GM19438 (cell line): ENCODE data around the gene IGSF9B.

Experiments
- ATAC-seq: cut with Tn5 transposase; IDR thresholded peaks from one replicate; pipeline ENCODE4 v1.9.1; 2021; ENCODE audit warnings: low read depth; ENCODE audit not compliant: unreplicated experiment

The IGSF9B gene

DNA sequence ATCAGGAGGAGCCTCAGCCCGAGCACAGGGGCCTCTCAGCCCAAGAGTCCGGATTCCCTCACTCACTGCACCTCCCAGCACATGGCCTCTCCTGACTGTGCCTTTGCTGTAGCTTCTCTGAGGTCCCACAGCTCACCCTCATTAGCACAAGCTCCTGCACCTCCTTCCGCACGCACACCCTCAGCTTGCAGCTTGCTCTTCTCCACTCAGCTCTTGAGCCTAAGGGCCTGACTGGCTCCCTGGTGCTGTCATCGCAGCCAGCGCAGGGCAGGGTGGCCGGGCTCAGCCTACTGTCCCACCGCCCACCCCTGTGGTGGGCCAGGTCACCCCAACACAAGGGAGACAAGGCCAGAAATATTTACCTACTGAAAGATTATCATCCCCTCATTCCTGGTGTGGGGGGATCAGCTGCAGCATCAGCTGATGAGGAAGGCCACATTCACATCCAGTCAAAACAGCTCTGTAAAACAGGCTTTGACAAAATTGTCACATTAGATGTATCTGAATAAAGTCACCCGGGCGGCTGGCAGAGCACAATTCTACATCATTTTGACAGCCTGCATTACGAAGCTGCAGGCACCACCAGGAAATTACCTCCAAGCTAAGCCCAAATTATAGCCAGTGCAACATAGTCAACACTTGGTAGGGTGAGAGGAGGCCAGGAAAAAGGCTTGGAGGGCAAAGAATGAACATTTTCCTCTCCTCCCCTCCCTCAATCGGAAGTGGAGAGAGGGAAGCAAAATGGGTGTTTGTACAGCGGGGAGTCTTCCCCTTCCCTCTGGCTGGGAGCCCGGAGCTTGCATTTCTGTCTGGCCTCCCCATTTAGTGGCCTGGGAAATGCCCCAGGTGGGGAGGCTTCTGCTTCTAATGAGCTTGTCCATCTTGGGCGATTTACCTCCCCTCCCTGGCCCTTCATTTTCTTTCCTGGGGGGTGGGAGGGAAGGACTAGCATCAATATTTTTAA lies 29.5 kb upstream of the IGSF9B start:
- no peak for ATAC-seq

DNA sequence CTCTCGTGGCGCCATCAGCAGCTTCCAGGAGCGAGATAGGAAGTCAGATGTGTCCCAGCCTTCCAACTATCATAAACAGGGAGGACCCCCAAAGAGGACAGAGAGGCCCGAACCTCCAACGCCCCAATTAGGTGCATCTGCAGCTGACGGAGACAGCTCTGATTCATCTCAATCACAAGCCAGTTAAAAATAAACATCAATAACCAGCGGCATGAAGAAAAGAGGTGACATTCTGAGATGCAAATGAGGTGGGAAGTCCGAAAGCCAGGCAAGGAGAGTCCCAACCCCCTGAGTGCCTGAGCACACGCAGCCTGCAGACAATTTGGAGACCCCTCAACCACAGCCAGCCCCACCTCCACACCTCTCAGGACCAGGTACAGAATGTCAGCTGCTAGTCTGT lies 28.1 kb upstream of the IGSF9B start:
- ATAC-seq, result no peak

GRCh38 chr11:133983660-133984316 lies 27.0 kb upstream of the IGSF9B start:
- no peak for ATAC-seq

GRCh38 chr11:133982876-133983275 lies 26.1 kb upstream of the IGSF9B start:
- no peak for ATAC-seq

DNA sequence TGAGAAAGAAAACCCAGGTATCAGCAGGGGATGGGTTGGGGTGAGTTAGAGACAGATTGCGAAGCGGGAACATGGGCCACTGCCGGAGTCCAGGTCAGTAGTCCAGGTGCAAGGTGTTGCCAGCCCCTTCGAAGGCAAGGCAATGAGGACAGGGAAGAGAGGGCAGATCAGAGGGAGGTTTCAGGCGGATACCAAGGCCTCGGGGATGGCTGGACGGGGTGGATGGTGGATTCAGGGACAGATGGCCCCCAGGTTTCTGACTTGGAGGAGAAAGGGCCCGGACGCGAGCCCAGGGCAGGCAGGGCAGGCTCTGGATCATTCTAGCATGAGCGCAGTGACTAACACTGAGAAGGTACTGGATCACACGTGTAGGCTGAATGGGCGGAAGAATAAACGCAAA lies 25.4 kb upstream of the IGSF9B start:
- no peak for ATAC-seq

DNA sequence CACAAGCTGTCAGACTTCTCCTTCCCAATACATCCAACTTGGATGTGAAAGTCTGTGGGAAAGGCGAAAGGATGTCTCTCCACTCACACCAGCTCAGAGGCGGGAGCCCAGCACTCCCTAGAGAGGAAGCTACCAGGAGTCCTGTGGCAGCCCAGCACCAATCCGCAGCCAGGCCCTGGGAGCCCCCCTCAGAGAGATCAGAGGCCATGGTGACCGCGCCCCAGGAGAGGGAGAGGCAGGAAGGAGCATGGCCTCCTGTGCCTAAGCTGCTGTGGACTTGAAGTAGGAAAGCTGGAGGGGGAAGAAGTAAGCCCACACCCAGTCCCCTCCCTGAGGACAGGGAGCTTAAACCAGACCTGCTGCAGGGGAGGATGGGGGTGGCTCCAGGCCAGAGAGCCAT lies 24.4 kb upstream of the IGSF9B start:
- ATAC-seq, result no peak

GRCh38 chr11:133980665-133981064 lies 23.9 kb upstream of the IGSF9B start:
- ATAC-seq, result no peak

- no peak for ATAC-seq
Measured at GRCh38 chr11:133978794-133979193, 22.0 kb upstream of the IGSF9B start.

GRCh38 chr11:133977067-133977677 lies 20.4 kb upstream of the IGSF9B start:
- ATAC-seq, result peak; percentile 98

- no peak for ATAC-seq
Measured at GRCh38 chr11:133975488-133975849, 18.7 kb upstream of the IGSF9B start.

DNA sequence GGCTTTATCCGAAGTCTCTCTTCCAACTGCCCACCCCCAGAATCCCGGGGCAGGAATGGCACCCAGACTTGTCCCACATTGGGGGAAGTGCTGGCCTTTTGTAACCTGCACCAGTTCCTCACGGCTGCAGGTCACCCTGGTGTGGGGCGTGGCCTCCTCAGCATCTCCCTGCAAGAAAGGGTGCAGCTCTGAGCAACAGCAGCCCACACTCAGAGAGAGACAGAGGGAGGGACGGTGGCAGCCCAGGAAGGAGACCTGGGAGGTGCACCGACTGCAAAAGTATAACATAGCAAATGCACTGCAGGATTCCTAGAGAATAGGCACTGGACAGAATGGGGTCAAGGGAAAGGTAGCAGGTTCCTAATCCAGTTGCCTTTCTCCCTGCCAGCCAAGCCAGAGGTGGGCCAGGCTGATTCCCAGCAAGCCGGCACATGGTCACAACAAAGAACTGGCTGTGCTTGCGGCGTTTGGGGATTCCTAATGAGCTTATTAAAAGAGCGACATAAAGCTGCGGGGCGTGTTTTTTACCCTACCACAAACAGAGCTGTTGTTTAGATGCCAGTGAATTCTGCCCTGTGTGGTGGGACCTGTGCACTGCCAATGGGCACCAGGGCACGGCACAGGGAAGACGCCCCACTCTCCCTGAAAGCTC lies 18.2 kb upstream of the IGSF9B start:
- ATAC-seq, result no peak

GRCh38 chr11:133971881-133972280 lies 15.1 kb upstream of the IGSF9B start:
- no peak for ATAC-seq

GRCh38 chr11:133969112-133969511 lies 12.3 kb upstream of the IGSF9B start:
- ATAC-seq, result no peak

DNA sequence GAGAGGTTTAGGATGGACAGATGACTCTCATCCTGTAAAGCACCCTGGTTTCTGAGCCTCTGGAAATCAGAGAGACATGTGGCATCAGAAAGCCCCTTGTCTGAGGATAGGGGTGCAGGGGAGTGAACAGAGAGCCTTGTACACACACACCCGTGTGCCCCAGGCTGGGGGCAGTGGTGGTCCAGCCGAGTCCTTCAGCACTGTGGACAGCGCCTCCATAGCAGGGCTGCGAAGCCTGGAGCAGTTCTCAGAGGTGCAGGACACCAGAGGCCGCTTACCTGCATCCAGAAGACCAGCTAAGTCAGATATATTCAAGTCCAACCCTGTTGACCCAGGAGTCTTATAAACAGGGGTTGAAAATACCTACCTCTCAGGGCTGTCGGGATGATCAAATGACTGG lies 11.5 kb upstream of the IGSF9B start:
- no peak for ATAC-seq

DNA sequence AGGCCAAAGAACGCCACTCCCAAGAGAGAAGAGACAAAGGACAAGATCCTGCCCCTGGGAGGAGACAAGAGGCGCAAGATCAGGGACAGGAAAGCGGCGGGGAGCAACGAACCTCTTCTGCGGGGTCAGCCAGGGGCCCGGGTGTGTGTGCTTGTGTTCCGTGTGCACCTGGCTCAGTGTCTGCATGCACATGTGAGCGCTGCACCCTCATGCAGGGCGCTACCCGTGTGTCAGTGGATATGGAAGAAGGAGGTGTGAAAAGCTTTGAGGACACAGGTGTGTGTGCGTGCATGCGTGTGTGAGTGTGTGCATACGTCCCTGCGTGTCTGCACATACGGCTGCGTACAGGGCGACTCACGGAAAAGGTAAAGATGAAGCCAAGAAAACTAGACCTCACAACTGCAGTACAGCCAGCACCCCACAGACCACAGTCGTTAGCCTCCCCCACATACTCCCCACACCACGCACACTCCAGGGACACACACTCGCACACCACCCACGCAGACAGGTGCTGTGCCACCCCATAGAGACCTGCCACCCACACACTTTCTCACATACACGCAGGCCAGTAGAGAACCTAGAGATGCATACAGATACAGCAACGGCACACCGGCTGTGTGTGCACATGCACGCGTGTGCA lies 11.0 kb upstream of the IGSF9B start:
- no peak for ATAC-seq

DNA sequence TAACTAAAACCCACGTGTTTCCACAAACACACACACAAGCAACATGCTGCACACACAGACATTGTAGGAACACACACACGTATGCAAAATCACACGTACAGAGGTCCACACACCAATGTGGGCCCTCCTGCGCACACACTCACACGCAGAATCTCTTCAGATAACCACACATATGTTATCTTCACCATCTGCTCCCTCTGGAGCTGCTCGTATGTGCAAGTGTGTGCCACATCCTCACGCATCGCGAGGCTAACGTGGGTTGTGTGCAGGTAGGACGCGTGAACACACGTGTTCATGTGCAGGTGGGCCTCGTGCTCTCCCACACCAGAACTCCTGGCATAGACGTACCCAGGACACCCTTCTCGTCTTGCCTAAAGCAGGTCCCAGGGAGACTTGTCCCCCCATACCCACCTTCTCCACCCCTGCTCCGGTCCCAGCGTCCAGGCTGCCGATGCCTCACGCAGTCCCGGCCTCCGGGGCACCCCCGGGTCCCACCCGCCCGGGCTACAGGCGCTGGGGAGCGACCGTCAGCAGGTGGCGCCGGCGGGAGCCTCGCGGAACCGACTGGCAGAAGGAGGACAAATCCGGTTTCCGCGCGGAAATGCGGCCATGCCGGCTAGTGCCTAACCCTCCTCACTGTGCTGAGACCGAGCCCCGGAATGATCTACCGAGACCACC lies 10.3 kb upstream of the IGSF9B start:
- ATAC-seq, result no peak

GRCh38 chr11:133966172-133966651 lies 9.4 kb upstream of the IGSF9B start:
- no peak for ATAC-seq

GRCh38 chr11:133965031-133965601 lies 8.3 kb upstream of the IGSF9B start:
- no peak for ATAC-seq

GRCh38 chr11:133964356-133964755 lies 7.6 kb upstream of the IGSF9B start:
- no peak for ATAC-seq

DNA sequence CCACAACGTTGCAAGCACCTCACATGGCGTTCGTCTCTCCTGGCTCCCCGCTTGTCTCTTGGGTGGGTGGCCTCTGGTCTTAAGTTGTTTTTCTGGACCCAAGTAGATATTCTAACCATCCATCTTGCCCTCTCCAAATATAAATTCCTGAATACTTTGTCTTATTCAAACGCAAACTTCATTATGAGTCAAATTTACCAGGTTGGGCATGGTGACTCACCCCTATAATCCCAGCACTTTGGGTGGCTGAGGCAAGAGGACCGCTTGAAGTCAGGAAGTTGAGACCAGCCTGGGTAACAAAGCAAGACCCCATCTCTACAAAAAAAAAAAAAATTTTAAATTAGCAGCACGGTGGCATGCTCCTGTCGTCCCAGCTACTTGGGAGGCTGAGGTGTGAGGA lies 5.1 kb upstream of the IGSF9B start:
- no peak for ATAC-seq
